Gastroesophageal sphincter (tissue), 4 donors: ENCODE data around the gene WHAMM. TPM values are rescaled to one million over a fixed set of nuclear protein-coding genes. Genes with fewer than 3 reads are reported as not detected.

Experiments used
- ATAC-seq: fragments of 150-250 bp; one replicate; pipeline ENCODE4 v1.9.1; 2016; ENCODE audit warnings: mild to moderate bottlenecking, moderate library complexity
- H3K27ac ChIP-seq, 4 donors: fragments of 200-600 bp; sonication (generic) in 3 of 4; 1 replicate in 3 of 4; 2 replicates in 1 of 4; pipeline ENCODE4 v1.5.1; 2016 to 2019
- H3K27me3 ChIP-seq: fragments of 200-600 bp; sonication (generic); one replicate; pipeline ENCODE4 v1.5.1; 2019
- H3K36me3 ChIP-seq, 2 donors: fragments of 200-600 bp; sonication (generic); one replicate each; pipeline ENCODE4 v1.5.1; 2019; ENCODE audit warnings: control low read depth in 1 of 2
- H3K4me1 ChIP-seq, 3 donors: fragments of 200-600 bp; sonication (generic); 1 replicate in 2 of 3; 2 replicates in 1 of 3; pipeline ENCODE4 v1.5.1; 2016 to 2019; ENCODE audit warnings: control low read depth in 2 of 3
- H3K4me3 ChIP-seq, 2 donors: fragments of 200-600 bp; sonication (generic); one replicate each; pipeline ENCODE4 v1.5.1; 2019; ENCODE audit warnings: mild to moderate bottlenecking in 1 of 2, moderate library complexity in 1 of 2
- H3K9me3 ChIP-seq, 3 donors: fragments of 200-600 bp; sonication (generic); one replicate each; pipeline ENCODE4 v1.5.1; 2017 to 2019; ENCODE audit warnings: control low read depth in 2 of 3
- EP300 ChIP-seq: sonication (generic); formaldehyde crosslinking; IDR thresholded peaks from one replicate; pipeline ENCODE4 v1.6.1; 2017; ENCODE audit warnings: antibody characterized with exemption, mild to moderate bottlenecking
- POLR2A ChIP-seq, 2 donors: fragments of 450-650 bp; IDR thresholded peaks; one replicate each; pipeline ENCODE4 v1.6.1; 2017; ENCODE audit warnings: antibody characterized with exemption in 2 of 2, mild to moderate bottlenecking in 2 of 2, moderate library complexity in 1 of 2
- POLR2AphosphoS5 ChIP-seq: sonication (generic); formaldehyde crosslinking; IDR thresholded peaks from one replicate; pipeline ENCODE4 v1.6.1; 2017; ENCODE audit warnings: antibody characterized with exemption
- WGBS, 2 donors: methylation state at CpG; one replicate each; pipeline ENCODE4 v1.1.5; 2018; ENCODE audit warnings: low coverage in 1 of 2; 5-methylcytosine and 5-hydroxymethylcytosine counted together
- total RNA-seq, 4 donors: library from RNA; depleted of rRNA; stranded (reverse); fragments of >200 nt; gene quantifications; one replicate each; pipeline ENCODE4 v1.1.0, GENCODE V29; 2016
- TF ChIP-seq, protein P1 (sequence below), 4 experiments: fragments of 200-600 bp in 2 of 4; fragments of 450-650 bp in 2 of 4; sonication (generic) in 1 of 4; IDR thresholded peaks; one replicate each; pipeline ENCODE4 v1.5.1; 2017 to 2019; ENCODE audit warnings: antibody characterized with exemption in 4 of 4, mild to moderate bottlenecking in 2 of 4, moderate library complexity in 2 of 4

Gene WHAMM
- total RNA-seq, 4 donors from 2014 or later, result 9.2 to 16.0 (median 11.5) TPM

DNA sequence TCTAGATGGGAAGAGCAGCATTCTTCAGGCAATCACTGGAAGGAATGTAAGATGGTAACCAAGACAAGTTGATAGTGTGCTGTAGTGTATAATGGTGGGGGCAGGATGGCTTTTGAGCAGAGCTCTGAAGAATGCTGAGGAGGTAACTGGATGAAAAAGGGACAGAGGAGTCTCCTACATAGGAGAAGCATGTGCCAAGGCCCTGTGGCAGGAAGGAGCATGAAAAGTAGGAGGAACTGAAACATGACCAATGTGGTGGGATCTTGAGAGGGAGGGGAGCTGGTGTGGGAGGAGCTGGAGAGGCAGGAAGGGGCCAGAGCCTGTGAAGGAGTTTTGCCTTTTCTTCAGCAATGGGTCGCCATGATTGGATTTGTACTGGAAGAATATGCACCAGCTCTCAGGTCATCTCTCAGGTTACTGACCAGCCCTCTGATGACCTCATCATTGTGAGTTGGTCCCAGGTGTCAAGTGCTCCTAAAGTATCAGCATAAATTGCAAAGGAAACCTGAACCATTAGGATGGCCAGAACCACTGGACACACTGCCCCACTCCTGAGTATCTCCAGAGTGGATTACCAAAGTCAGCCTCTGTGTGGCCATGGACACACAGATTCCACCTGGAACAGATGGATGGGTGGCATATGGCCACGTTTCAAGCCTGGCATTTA is 42.1 kb upstream of the WHAMM start:
- 83% methylated on average over 2 of the region's 2 CpGs; no CpG with 5 or more reads in 1 of the 2 donors for WGBS, 2 donors
- no peaks in the 10 kb centered on the region for H3K27me3 ChIP-seq
- no peaks in the 10 kb centered on the region for H3K9me3 ChIP-seq
- H3K4me3 ChIP-seq, result no peak overlapping the region
- TF ChIP-seq, protein P1, sequence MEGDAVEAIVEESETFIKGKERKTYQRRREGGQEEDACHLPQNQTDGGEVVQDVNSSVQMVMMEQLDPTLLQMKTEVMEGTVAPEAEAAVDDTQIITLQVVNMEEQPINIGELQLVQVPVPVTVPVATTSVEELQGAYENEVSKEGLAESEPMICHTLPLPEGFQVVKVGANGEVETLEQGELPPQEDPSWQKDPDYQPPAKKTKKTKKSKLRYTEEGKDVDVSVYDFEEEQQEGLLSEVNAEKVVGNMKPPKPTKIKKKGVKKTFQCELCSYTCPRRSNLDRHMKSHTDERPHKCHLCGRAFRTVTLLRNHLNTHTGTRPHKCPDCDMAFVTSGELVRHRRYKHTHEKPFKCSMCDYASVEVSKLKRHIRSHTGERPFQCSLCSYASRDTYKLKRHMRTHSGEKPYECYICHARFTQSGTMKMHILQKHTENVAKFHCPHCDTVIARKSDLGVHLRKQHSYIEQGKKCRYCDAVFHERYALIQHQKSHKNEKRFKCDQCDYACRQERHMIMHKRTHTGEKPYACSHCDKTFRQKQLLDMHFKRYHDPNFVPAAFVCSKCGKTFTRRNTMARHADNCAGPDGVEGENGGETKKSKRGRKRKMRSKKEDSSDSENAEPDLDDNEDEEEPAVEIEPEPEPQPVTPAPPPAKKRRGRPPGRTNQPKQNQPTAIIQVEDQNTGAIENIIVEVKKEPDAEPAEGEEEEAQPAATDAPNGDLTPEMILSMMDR (IDR thresholded peaks at IDR 0.05), result no peak
- no peak for TF ChIP-seq POLR2A (IDR thresholded peaks at IDR 0.05)
- TF ChIP-seq POLR2AphosphoS5, result no peak
- no peak for TF ChIP-seq EP300
- no peaks in the 10 kb centered on the region for H3K4me1 ChIP-seq
- H3K27ac ChIP-seq, result no peak overlapping the region
- ATAC-seq, result no peak
- peaks cover 0 to 46% of the 10 kb centered on the region in 2 donors for H3K36me3 ChIP-seq

DNA sequence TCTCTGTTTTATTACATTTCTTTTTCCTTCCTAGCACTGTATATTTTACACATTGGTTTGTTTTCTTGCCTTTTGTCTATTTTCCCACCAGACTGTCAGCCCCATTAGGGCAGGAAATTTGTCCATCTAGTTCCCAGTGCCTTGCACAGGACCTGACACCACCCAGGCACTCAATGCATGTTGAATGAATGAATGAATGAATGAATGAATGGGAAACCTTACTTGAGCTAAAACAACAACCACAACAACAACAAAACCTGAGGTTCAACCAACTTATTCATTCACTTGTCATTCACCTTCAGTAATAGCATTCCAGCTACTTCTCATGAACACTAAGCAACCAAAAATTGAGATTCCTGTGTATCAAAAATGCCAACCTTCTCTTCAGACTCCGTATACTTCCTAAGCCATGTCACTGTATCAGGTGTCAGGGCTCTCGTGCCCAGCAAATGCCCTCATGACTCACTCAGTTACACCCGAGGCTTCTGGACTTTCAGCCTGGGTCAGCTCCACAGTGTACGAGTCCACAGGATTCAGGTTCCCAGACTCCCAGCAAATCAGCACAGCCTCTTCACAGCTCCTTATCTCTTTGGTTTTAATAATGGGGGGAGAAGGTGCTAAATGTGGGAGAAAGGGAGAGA is 40.9 kb upstream of the WHAMM start:
- Histone ChIP-seq H3K27me3 (no peaks in the 10 kb centered on the region), H3K4me1 (no peaks in the 10 kb centered on the region), H3K36me3 (peaks cover 0 to 34% of the 10 kb centered on the region in 2 donors), H3K4me3 (no peak overlapping the region), H3K27ac (no peak overlapping the region), H3K9me3 (no peaks in the 10 kb centered on the region)
- 100% methylated on average over 1 of the region's 4 CpGs; no CpG with 5 or more reads in 1 of the 2 donors for WGBS, 2 donors
- TF ChIP-seq, protein P1 (IDR thresholded peaks at IDR 0.05), result no peak
- no peak for TF ChIP-seq POLR2A (IDR thresholded peaks at IDR 0.05)
- TF ChIP-seq POLR2AphosphoS5, result no peak
- no peak for TF ChIP-seq EP300
- no peak for ATAC-seq

DNA sequence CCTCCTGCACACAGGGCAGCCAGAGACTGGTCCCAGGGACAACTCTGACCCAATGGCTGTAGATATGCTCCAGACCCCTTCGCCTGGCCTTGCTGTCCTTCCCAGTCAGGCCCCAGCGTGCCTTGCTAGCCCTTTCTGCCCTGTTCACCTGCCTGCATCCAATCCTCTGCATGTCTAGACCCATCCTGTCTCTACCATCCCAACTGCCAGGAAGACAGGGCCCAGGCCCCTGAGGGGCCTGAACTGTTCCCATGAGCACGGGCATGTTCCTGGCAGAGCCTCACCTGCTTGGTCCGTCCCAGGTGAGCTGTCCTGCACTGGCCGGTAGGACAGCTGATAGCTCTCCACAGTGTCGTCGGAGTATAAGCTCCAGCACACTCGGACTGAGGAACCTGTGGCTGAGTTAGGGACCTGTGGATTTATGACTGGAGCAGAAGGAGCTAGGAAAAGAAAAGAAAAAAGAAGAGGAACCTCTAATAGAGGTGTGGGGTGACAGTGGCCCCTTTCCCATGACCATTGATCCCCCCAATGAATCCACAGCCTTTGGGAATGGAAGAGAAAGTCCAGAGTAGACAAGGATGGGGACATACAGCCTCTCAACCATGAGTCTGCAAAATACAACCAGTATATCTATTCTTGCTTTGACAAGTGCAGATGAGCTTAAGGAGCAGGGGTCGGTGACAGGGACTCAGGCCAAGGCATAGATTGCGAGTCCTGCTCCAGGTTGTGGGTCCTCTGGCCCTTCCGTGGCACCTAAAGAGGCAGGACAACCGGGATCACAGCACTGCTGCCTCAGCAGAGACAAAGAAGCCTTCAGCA is 37.4 kb upstream of the WHAMM start:
- TF ChIP-seq EP300 (no peak), POLR2AphosphoS5 (no peak), POLR2A (IDR thresholded peaks at IDR 0.05) (no peak)
- TF ChIP-seq, protein P1 (IDR thresholded peaks at IDR 0.05), result no peak
- Histone ChIP-seq H3K4me3 (no peak overlapping the region), H3K27me3 (no peaks in the 10 kb centered on the region), H3K9me3 (no peaks in the 10 kb centered on the region), H3K36me3 (peaks cover 0 to 8% of the 10 kb centered on the region in 2 donors), H3K4me1 (no peaks in the 10 kb centered on the region), H3K27ac (no peak overlapping the region)
- ATAC-seq, result no peak
- 90% methylated on average over 7 of the region's 12 CpGs; no CpG with 5 or more reads in 1 of the 2 donors for whole genome bisulfite sequencing, 2 donors

DNA sequence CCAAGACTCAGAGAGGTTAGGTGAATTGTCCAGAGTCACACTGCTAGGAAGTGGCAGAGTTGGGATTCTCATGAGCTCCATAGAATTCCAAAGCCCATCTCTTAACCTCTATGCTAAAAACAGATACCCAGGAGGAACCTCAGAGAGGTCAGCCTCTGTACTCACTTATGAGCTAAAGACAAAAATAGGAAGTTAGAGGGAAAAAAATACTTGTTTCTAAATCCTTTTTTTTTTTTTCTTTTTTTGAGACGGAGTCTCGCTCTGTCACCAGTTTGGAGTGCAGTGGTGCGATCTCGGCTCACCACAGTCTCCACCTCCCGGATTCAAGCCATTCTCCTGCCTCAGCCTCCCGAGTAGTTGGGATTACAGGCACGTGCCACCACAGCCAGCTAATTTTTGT is 34.9 kb upstream of the WHAMM start:
- no peaks in the 10 kb centered on the region for H3K36me3 ChIP-seq
- H3K9me3 ChIP-seq, result no peaks in the 10 kb centered on the region
- H3K27me3 ChIP-seq, result no peaks in the 10 kb centered on the region
- H3K27ac ChIP-seq, result no peak overlapping the region
- H3K4me1 ChIP-seq, result no peaks in the 10 kb centered on the region
- no peak overlapping the region for H3K4me3 ChIP-seq
- WGBS, 2 donors, result 74 to 75% methylated on average over 6 to 7 of the region's 7 CpGs
- TF ChIP-seq POLR2AphosphoS5, result no peak
- no peak for TF ChIP-seq POLR2A (IDR thresholded peaks at IDR 0.05)
- no peak for TF ChIP-seq EP300
- TF ChIP-seq, protein P1 (IDR thresholded peaks at IDR 0.05), result no peak
- no peak for ATAC-seq
